Panc1 (cell line): ENCODE data around the gene CALCA. TPM values are rescaled to one million over a fixed set of nuclear protein-coding genes. Genes with fewer than 3 reads are reported as not detected.

ENCODE experiments used
- ATAC-seq: fragments of 200-7000 bp; cut with Tn5 transposase; 2 replicates; pipeline ENCODE4 v1.9.1; 2020; ENCODE audit warnings: mild to moderate bottlenecking, moderate library complexity
- BruUV-seq: library from RNA; stranded (reverse); fragments of 400-500 nt; replicated peaks from 2 replicates; lab custom pipeline; 2021; lab: Mats Ljungman, UMichigan
- CTCF ChIA-PET: fragments of 300-600 bp; sonication (Branson Sonifier 250); formaldehyde crosslinking; loops from one replicate; lab custom pipeline; 2022; ENCODE audit warnings: antibody characterized with exemption; lab: Charles Lee
- POLR2A ChIA-PET: fragments of 300-600 bp; sonication (Branson Sonifier 250); formaldehyde crosslinking; loops from one replicate; lab custom pipeline; 2022; ENCODE audit warnings: antibody characterized with exemption; lab: Charles Lee
- DNase-seq: peaks from one replicate; pipeline ENCODE4 v3.0.0-alpha.2; 2010; ENCODE audit warnings: low read depth, low spot score
- H3K27ac ChIP-seq: 2 replicates; pipeline ENCODE4 v1.5.1; 2011; ENCODE audit warnings: mild to moderate bottlenecking, low read length, inconsistent platforms
- H3K27me3 ChIP-seq: fragments of 200-500 bp; sonication (Bioruptor generic); 2 replicates; pipeline ENCODE4 v1.6.0; 2014; ENCODE audit warnings: low read length, inconsistent platforms; ENCODE audit not compliant: control insufficient read depth, insufficient read depth
- H3K36me3 ChIP-seq: fragments of 200-500 bp; sonication (Bioruptor generic); 2 replicates; pipeline ENCODE4 v1.5.1; 2014; ENCODE audit warnings: inconsistent platforms, mild to moderate bottlenecking, low read length, moderate library complexity; ENCODE audit not compliant: control insufficient read depth, insufficient read depth
- H3K4me1 ChIP-seq: 2 replicates; pipeline ENCODE4 v1.5.1; 2011; ENCODE audit warnings: inconsistent platforms, mild to moderate bottlenecking, low read length, moderate library complexity; ENCODE audit not compliant: control insufficient read depth, insufficient read depth
- H3K4me3 ChIP-seq, 2 experiments: 2 replicates each; pipeline ENCODE4 v1.5.1; 2011 to 2012; ENCODE audit warnings: low read depth in 2 of 2, low read length in 2 of 2, mild to moderate bottlenecking in 2 of 2, inconsistent platforms in 1 of 2, moderate library complexity in 1 of 2
- H3K9me3 ChIP-seq: fragments of 200-500 bp; sonication (Bioruptor generic); 2 replicates; pipeline ENCODE4 v1.5.1; 2014; ENCODE audit warnings: low read depth, mild to moderate bottlenecking, inconsistent platforms, low read length, moderate library complexity; ENCODE audit not compliant: control insufficient read depth, insufficient read depth
- POLR2AphosphoS5 ChIP-seq: IDR thresholded peaks from 2 replicates; pipeline ENCODE4 v1.6.1; 2012; ENCODE audit warnings: mild to moderate bottlenecking, low read depth, low read length, moderate library complexity
- SIN3A ChIP-seq: IDR thresholded peaks from 2 replicates; pipeline ENCODE4 v1.6.1; 2012; ENCODE audit warnings: low read depth, mild to moderate bottlenecking, low read length, moderate library complexity, borderline replicate concordance; ENCODE audit not compliant: insufficient read depth
- TCF7L2 ChIP-seq: IDR thresholded peaks from 2 replicates; pipeline ENCODE4 v1.6.1; 2011; ENCODE audit warnings: mild to moderate bottlenecking, low read depth, low read length, inconsistent platforms
- in situ Hi-C: cut with HindIII; loops from 2 replicates; pipeline ENCODE4 v1.10.0; 2016; ENCODE audit warnings: low sequenced_read_pairs, low pct_unique_long_range_greater_than_20kb
- intact Hi-C: fragments of 100-400 bp; cut with micrococcal nuclease; formaldehyde crosslinking; loops from one replicate; pipeline ENCODE4 v1.10.0; 2022; ENCODE audit not compliant: unreplicated experiment
- total RNA-seq: library from RNA; stranded (reverse); gene quantifications from one replicate; pipeline ENCODE4 v1.2.1, GENCODE V29; 2021; ENCODE audit not compliant: unreplicated experiment
- TF ChIP-seq, protein P1 (sequence below): fragments of 450-650 bp; IDR thresholded peaks from 2 replicates; pipeline ENCODE4 v1.5.1; 2017; ENCODE audit warnings: mild to moderate bottlenecking
- TF ChIP-seq, protein P2 (sequence below), 2 experiments: IDR thresholded peaks; 2 replicates each; pipeline ENCODE4 v1.6.1; 2011 to 2012; ENCODE audit warnings: low read depth in 2 of 2, control low read depth in 1 of 2, low read length in 1 of 2, mild to moderate bottlenecking in 1 of 2, moderate library complexity in 1 of 2; ENCODE audit not compliant: insufficient read depth in 1 of 2

Gene CALCA
- total RNA-seq, 1 experiment from 2014 or later: not detected

GRCh38 chr11:14975252-14975587 is 3.1 kb upstream of the CALCA start:
- POLR2A ChIA-PET: no interaction called here

GRCh38 chr11:14974515-14975251 is 2.5 kb upstream of the CALCA start:
- Histone ChIP-seq H3K9me3 (no peaks in the 10 kb centered on the region), H3K36me3 (no peaks in the 10 kb centered on the region), H3K4me1 (peaks cover 8% of the 10 kb centered on the region; the same call in 1 of the 2 replicates), H3K4me3 (peak overlapping the region in 1 of 2 experiments; percentile 37; a peak in 2 of 4 replicates), H3K27me3 (peaks cover 34% of the 10 kb centered on the region), H3K27ac (no peak overlapping the region)
- BruUV-seq: no TSS peak
- DNase-seq: peak; percentile 20
- in situ Hi-C loops: no loop called here
- intact Hi-C loops: loop anchor here (2.0 to 5.0 kb wide), 3 partner anchors 32 to 98 kb away; partner anchors contain the start of gene CALCB
- TF ChIP-seq, protein P1, sequence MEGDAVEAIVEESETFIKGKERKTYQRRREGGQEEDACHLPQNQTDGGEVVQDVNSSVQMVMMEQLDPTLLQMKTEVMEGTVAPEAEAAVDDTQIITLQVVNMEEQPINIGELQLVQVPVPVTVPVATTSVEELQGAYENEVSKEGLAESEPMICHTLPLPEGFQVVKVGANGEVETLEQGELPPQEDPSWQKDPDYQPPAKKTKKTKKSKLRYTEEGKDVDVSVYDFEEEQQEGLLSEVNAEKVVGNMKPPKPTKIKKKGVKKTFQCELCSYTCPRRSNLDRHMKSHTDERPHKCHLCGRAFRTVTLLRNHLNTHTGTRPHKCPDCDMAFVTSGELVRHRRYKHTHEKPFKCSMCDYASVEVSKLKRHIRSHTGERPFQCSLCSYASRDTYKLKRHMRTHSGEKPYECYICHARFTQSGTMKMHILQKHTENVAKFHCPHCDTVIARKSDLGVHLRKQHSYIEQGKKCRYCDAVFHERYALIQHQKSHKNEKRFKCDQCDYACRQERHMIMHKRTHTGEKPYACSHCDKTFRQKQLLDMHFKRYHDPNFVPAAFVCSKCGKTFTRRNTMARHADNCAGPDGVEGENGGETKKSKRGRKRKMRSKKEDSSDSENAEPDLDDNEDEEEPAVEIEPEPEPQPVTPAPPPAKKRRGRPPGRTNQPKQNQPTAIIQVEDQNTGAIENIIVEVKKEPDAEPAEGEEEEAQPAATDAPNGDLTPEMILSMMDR: peak; percentile 89
- TF ChIP-seq, protein P2, sequence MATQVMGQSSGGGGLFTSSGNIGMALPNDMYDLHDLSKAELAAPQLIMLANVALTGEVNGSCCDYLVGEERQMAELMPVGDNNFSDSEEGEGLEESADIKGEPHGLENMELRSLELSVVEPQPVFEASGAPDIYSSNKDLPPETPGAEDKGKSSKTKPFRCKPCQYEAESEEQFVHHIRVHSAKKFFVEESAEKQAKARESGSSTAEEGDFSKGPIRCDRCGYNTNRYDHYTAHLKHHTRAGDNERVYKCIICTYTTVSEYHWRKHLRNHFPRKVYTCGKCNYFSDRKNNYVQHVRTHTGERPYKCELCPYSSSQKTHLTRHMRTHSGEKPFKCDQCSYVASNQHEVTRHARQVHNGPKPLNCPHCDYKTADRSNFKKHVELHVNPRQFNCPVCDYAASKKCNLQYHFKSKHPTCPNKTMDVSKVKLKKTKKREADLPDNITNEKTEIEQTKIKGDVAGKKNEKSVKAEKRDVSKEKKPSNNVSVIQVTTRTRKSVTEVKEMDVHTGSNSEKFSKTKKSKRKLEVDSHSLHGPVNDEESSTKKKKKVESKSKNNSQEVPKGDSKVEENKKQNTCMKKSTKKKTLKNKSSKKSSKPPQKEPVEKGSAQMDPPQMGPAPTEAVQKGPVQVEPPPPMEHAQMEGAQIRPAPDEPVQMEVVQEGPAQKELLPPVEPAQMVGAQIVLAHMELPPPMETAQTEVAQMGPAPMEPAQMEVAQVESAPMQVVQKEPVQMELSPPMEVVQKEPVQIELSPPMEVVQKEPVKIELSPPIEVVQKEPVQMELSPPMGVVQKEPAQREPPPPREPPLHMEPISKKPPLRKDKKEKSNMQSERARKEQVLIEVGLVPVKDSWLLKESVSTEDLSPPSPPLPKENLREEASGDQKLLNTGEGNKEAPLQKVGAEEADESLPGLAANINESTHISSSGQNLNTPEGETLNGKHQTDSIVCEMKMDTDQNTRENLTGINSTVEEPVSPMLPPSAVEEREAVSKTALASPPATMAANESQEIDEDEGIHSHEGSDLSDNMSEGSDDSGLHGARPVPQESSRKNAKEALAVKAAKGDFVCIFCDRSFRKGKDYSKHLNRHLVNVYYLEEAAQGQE (IDR thresholded peaks at IDR 0.05; ENCODE audit: insufficient read depth in 1 of 2, low read depth in 2 of 2, low read length in 1 of 2): no peak
- no peak for TF ChIP-seq SIN3A
- TF ChIP-seq POLR2AphosphoS5: no peak
- no peak for TF ChIP-seq TCF7L2
- peak; percentile 79 for ATAC-seq
- ChIA-PET CTCF (interaction anchor here (1.0 to 1.4 kb wide), 3 partner anchors 31 to 100 kb away, joined by 4 to 8 read pairs (median 7); no protein-coding TSS in a partner anchor), POLR2A (no interaction called here)

More at GRCh38 chr11:14975252-14975587, 3.1 kb upstream of the CALCA start:
- intact Hi-C loops (loop anchor here (2.0 kb wide), 2 partner anchors 32 to 68 kb away; no protein-coding TSS in a partner anchor), in situ Hi-C loops (no loop called here)
- CTCF ChIA-PET: interaction anchor here (1.0 to 1.4 kb wide), 3 partner anchors 31 to 100 kb away, joined by 4 to 8 read pairs (median 7); no protein-coding TSS in a partner anchor
- Histone ChIP-seq H3K9me3 (no peaks in the 10 kb centered on the region), H3K4me3 (peak overlapping the region in 1 of 2 experiments; percentile 33; a peak in 2 of 4 replicates), H3K27ac (no peak overlapping the region), H3K4me1 (peaks cover 8% of the 10 kb centered on the region; the same call in 1 of the 2 replicates), H3K27me3 (peaks cover 34% of the 10 kb centered on the region), H3K36me3 (no peaks in the 10 kb centered on the region)
- TF ChIP-seq POLR2AphosphoS5 (no peak), TCF7L2 (no peak), SIN3A (no peak)
- TF ChIP-seq, protein P1: no peak
- TF ChIP-seq, protein P2 (IDR thresholded peaks at IDR 0.05; ENCODE audit: insufficient read depth in 1 of 2, low read depth in 2 of 2, low read length in 1 of 2): no peak
- BruUV-seq: no TSS peak
- no peak for DNase-seq
- ATAC-seq: no peak
